Measurements from ENCODE around the gene RCBTB2.

Gene RCBTB2

GRCh38 chr13:48534911-48535501, 2.1 kb upstream of the RCBTB2 start:
- no peak for TF ChIP-seq CTCF (IDR thresholded peaks at IDR 0.05; ENCODE audit: low read depth, low read length)
- H3K4me3 ChIP-seq (ENCODE audit: low read depth, low read length) = no peak overlapping the region

GRCh38 chr13:48533961-48534600, 1.2 kb upstream of the RCBTB2 start:
- H3K4me3 ChIP-seq (ENCODE audit: low read depth, low read length) = no peak overlapping the region
- no peak for TF ChIP-seq CTCF (IDR thresholded peaks at IDR 0.05; ENCODE audit: low read depth, low read length)

GRCh38 chr13:48532256-48532505, 699 bp downstream of the RCBTB2 start:
- no peak for TF ChIP-seq CTCF (IDR thresholded peaks at IDR 0.05; ENCODE audit: low read depth, low read length)

DNA sequence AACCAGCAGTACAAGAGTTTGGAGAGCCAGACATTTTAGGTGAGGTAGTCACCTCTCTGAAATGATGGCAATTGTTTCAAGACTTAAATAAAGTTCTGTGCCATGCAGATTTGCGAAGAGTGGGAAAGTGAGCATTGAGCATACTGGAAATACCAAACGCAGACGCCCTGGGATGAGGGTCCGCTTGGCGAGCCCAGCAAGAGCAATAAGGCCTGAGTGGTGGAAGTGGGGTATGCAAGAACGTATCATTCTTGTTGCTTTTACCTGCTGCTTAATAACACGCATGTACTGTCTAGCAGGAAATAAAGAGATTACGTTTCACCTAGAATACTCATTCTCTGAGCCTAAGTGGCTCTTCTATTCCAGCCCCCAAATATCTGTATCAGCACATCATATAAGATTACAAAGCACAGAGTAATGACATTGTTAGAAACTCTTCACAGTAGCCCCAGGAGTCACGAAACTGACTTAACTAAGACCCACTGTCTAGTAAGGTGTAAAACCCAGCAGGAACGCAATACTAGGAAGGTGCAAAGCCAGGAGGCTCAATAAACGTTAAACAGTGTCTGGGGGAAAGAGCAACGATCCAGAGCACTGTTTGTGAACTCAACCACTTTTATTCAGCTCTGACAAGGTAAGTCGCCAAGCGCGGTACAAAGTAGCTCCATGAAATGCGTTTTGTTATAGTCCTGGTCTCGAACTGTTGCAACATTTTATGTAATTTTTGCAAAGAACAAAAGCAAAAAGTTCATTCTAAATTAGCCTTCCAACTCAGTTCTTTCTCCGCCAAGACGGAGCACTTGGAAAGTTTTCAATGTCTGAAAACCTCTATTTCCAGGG, 1.2 kb downstream of the RCBTB2 start:
- peak overlapping the region; percentile 89 for H3K4me3 ChIP-seq (ENCODE audit: low read depth, low read length)
- no peak for TF ChIP-seq CTCF (IDR thresholded peaks at IDR 0.05; ENCODE audit: low read depth, low read length)

More at GRCh38 chr13:48532256-48532505, 699 bp downstream of the RCBTB2 start:
- peak overlapping the region; percentile 89 for H3K4me3 ChIP-seq (ENCODE audit: low read depth, low read length)

- no peak for TF ChIP-seq CTCF (IDR thresholded peaks at IDR 0.05; ENCODE audit: low read depth, low read length)
- no peak overlapping the region for H3K4me3 ChIP-seq (ENCODE audit: low read depth, low read length)
Measured at GRCh38 chr13:48530833-48531232, 2.0 kb downstream of the RCBTB2 start.

- TF ChIP-seq CTCF (IDR thresholded peaks at IDR 0.05; ENCODE audit: low read depth, low read length) = no peak
- H3K4me3 ChIP-seq (ENCODE audit: low read depth, low read length) = no peak overlapping the region
Measured at GRCh38 chr13:48528720-48529119, 4.2 kb downstream of the RCBTB2 start.

DNA sequence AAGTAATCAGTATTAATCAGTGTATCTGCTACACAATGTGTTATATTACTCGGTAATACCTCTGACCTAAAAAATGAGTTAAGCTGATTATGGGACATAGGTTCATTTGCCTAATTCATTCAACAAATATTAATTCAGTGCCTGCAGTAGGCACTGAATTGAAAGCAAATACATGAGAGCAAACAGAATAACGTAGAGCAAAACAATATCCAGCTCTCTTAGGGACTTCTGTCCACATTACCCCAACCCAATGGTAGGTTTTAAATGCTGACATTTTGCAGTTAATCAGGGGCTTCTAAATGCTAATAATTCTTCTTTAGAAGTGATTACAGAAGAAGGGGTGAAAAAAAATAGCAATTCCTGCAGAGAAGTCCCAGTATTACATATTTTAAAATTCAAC, 4.9 kb downstream of the RCBTB2 start:
- no peak for TF ChIP-seq CTCF (IDR thresholded peaks at IDR 0.05; ENCODE audit: low read depth, low read length)

More for the DNA sequence above, 4.9 kb downstream of the RCBTB2 start:
- no peak overlapping the region for H3K4me3 ChIP-seq (ENCODE audit: low read depth, low read length)
